ENCODE measurements around the gene TNC. TPM values are rescaled to one million over a fixed set of nuclear protein-coding genes. Genes with fewer than 3 reads are reported as not detected.
"Not testable (repeated sequence)": the region's sequence is repeated elsewhere in the genome, so short reads cannot be mapped to it uniquely, and the experiment has no call there.

TNC gene
- total RNA-seq, 1 donor from 2014 or later = 4.5 TPM

DNA sequence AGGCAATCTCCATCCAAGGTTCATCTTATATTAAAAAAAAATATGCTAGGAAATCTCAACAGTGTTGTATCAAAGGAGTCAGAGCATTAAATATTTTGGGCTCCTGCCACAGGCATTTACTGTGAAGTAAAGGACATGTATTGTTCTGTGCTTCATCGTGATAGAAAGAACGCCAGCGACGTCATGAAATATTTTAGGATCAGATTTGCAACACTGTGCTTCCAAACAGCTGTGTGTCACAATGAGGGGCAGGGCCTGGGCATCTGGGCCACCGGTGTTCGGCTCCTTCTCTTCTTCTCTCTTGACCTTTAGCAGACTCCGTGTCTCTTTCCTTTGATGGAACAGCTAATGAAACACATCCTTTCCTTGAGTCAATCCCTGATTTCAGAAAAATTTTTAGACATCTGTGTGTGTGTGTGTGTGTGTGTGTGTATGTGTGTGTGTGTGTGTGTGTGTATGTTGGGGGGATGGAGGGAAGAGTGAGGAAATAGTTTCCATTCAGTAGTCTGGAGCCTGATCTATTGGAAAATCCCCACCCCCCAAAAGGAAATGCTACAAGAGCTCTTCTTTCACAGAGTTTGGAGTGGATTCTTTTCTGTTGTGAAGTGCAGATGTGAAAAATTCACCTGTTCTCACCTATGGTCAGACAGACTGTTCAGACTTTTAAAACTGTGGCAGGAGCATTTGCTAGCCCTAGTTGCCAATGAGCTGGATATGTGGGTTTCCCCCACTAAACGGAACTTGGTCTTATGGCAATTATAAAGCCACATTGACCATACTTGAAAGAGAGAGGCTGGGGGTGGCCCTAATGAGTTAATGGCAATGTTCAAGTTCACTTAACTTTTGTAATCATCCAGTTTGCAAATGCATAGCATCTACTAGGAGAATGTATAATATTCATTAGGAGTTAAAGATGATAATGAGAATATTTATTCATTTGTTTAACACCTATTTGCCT, 18.1 kb upstream of the TNC start:
- DNase-seq (ENCODE audit: low read depth in 2 of 2) = no peak

DNA sequence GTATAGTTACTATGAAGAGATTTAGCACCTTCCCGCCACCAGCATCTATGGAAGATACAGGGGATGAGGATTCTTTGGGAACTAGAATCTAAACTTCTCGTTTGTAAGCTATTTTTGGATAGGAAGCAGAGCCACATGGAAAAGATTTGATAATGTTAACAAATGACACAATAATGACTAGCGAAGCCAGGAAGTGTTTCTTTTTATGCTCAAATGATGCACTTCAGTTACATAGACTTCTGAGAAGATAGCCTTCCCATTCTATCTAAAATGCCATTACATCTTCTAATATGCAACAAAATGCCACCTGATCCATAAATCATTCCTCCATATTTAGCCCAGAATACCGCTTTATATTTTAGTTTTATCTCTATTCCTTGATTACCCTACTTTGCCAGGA, 17.0 kb upstream of the TNC start:
- DNase-seq (ENCODE audit: low read depth in 2 of 2) = no peak

DNA sequence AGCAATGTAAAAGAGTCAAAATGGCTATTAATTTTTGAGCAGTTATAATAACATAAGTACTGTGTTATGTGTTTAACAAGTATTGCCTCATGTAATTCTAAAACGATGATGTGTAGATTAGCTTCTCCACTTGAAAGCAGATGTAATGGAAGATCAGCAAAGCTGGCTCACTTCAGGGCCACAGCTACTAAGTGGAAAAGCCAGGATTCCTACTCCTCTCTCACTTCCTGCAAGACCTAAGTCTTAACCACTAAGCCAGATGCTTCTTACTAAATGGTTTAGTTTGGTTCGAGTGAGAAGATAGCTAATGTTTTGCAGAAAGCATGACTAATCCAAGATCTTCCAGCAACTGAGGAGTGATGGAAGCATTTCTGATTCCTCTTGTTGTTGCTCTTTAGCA, 15.7 kb upstream of the TNC start:
- DNase-seq (ENCODE audit: low read depth in 2 of 2) = no peak

DNA sequence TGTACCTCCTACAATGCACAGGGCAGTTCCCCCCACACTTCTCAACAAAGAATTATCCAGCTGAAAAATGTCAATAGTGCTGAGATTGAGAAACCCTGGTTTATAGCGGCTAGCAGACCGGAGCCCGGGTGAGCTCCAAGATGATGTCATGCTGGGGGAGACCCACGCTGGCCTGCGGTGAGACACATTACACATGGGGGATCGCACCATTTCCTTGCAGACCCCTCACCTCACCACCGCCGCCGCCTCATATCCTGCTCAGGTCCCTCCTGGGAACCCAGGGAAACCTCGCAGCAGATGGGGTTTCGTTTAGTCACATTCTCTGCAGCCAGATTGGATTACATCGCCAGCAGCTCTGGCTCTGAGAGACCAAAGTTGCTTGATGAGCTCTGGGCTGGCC, 14.7 kb upstream of the TNC start:
- DNase-seq (ENCODE audit: low read depth in 2 of 2) = no peak

DNA sequence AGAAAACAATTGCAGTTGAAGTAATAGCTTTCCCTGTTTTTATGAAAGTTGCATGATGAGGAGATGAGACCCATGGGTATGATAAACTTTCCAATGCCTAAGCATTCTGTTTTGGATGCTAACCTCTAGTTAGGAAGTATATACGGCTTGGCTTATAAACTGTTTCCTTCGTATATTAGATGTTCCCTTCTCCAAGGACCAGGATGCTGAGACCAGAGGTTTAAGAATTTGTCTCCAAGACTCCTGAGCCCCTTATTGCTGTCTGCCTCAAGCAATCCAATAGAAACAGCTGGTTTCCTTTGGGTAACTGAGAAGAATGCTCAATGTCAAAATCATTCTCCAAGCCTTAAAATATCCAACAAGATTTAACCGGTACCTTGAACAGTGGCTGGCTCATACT, 12.2 kb upstream of the TNC start:
- DNase-seq (ENCODE audit: low read depth in 2 of 2) = no peak

DNA sequence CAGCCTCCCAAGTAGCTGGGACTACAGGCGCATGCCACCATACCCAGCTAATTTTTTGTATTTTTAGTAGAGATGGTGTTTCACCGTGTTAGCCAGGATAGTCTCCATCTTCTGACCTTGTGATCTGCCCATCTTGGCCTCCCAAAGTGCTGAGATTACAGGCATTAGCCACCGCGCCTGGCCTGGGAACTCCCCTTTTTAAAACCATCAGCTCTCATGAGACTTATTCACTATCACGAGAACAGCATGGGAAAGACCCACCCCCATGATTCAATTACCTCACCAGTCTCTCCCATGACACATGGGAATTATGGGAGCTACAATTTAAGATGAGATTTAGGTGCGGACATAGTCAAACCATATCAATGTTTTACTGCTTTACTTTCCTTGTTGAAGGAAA, 10.8 kb upstream of the TNC start:
- not testable (repeated sequence) for DNase-seq (ENCODE audit: low read depth in 2 of 2)

DNA sequence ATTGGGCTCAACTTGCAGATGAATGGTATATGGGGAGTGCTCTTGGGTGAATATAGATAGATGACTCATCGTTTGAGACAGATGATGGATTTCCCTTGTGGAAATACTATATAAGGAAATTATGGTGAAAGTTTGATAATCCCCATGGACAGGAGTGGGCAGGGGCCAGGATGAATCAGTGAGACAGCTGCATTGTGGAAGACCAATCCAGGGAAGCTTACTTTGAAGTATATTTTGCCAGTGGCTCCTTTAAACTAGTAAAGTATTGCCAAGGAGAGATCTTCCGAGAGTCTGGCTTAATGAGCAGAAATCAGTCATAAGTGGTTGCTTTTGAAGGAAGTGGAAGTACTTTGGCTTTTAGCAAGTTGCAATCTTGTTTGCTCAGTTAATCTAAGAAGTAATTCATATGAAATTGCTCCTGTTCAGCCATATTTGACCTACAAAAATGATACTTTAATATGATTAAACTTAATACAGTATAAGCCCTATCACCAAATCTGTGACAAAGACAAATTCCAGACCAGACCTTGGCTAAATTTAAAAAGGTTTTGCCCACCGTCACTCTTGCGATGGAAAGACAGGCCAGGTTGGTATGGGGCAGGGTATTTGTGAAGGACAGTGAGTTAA, 9.3 kb upstream of the TNC start:
- DNase-seq (ENCODE audit: low read depth in 2 of 2) = no peak

DNA sequence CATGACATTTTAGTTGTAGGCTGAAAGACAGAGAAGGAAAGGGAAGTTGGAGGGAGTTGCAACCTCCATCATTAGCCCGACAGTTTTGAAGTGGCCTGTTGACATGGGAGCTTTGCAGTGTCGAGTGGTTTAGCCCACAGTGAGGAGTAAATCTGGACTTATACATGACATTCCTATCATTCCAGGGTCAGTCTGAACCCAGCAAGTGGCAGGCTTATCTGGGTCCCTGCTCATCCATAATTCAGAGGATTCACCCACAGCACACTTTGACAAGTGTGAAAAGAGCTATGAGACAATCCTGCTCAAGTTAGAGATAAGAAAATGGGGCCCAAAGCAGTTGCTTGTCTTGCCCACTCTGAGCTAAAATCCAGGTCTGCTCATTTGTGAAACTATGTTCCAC, 8.4 kb upstream of the TNC start:
- DNase-seq (ENCODE audit: low read depth in 2 of 2) = no peak

DNA sequence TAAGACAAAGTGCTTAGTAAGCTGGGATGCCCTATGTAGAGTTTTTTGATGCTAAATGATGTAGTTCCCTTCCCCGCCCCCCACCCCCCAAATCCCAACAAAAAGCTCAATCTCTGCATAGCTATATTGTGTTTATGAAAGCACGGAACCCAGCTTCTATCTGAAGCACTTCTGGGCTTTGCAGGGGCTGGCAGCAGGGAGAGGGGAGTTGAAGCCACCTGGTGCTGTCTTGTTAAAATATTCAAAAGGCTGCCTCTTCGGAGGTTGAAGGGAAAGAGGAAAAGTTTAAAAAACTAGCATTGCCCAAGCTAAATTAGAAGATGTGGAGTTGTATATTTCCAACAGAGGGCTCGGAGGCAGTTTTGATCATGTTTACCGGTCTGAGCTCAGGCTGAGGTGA, 5.0 kb upstream of the TNC start:
- no peak for DNase-seq (ENCODE audit: low read depth in 2 of 2)

DNA sequence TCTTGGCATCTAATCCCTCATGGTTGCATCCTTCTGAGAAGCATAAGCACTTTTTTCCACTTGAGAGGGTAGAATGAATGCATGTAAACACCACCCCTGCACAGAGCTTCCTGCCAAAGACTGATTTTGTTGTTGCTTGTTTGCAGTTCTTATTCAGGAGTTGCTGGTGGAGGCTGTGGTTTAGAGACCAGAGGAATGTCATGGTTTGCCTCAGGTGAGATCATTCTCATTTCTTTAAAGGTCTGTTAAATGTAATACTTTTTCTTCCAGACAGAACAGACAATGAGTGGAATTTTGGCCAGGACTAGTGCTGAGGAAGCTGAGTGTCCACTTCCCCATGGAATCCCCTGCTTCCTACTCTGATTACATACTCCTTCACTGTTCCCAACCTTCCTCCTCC, 3.2 kb upstream of the TNC start:
- DNase-seq (ENCODE audit: low read depth in 2 of 2) = no peak

DNA sequence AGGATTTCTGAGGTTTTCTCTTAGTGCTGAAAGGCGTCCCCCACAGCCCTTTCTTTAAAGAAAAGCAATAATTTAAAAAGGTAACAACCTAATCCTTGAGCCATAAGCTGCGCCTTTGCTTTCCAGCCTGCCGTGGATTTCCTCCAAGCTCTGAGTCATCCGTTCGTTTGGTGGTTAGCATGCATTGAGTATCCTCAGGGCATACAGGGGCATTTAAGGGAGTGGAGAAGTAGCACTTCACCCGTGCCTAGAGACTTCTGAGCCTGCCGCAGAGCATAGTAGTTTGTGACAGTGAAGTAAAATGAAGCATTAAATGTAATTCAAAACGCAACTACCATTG, 892 bp upstream of the TNC start:
- DNase-seq (ENCODE audit: low read depth in 2 of 2) = no peak

DNA sequence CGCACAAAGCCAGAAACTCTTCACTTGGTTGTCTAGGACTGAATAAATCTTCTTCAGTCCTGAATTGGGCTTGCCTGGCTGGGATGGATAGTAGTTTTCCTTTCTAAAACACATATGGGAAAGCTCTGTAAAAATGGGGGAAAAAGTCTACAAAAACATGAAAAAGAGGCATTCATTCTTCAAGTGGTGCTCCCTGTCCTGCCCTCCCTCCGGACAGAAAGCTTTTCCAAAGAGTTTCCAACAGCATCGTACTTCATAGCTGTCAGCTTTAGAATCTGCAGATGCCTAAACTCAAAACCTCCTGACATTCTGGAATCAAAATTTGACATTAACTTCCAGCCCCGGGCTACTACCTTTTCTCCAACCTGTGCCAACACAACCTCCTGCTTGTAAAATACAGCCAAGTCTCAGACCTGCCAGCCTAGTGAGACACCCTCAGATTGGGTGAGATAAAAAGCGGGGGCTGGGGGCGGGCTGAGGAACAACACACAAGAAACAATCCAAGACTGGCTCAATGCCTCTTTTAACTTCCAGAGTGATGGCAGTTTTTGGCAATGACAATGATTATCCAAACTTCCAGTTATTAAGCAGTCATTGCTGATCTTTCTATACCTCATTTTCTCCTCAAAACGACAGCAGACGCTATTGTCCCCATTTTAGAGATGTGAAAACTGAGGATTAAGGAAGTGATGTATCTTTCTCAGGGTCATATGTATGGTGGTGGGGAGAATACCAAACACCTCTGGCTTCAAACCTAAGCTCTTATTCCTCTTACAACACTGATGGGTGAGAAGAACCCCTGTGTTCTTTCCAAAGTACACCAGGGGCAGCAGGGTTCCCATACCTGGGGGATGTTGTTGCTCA, 1.3 kb downstream of the TNC start:
- DNase-seq (ENCODE audit: low read depth in 2 of 2) = no peak

DNA sequence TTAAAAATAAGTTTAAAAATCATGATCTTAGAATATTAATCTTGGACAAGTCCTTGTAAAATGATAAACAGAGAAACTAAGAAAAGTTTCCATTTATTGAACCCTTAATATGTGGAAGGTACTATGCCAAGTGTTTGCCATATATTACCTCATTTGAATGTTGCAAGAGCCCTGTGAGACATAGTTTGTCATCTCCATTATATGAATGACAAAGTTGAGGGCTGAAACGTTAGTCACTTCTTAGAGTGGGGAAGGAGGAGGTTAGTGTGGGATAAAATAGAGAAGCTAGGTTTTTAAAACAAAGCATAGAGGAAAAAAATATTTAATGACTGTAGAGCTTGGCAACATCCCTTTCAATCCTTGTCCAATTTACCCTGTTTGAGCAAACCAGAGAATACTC, 2.0 kb downstream of the TNC start:
- no peak for DNase-seq (ENCODE audit: low read depth in 2 of 2)

DNA sequence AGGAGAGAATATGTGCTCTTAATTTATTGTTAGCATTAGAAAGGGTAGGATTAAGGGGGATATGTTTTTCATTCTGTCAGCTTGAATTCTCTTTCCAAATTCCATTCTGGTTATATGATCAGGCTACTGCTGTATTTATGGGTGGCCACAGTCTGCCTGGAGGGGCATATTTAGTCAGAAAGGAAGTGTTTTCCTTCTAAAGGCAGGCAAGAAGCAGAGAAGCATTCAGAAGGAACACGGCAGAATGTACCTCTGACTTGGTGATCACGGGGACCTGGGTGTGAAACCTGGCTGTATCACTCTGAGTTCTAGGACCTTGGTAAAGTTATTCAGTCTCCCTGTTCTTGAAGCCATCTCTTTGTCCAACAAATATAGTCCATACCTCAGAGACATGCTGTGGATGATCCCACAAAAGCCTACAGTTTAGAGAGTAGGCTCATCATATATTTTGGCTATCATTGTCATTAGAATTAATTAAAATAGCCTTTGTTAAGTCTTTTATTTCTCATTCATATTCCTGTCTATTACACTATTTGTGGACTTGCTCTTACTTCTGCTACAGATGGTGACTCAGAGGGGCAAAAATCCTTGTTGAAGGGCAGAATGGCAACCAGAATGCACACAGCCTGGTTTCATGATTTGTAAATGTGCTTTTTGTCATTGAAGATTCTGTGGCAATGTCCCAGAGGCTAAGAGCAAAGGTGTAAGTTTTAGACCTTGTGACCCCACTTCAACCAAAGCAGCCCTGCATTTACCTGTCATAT, 2.7 kb downstream of the TNC start:
- DNase-seq (ENCODE audit: low read depth in 2 of 2) = no peak

DNA sequence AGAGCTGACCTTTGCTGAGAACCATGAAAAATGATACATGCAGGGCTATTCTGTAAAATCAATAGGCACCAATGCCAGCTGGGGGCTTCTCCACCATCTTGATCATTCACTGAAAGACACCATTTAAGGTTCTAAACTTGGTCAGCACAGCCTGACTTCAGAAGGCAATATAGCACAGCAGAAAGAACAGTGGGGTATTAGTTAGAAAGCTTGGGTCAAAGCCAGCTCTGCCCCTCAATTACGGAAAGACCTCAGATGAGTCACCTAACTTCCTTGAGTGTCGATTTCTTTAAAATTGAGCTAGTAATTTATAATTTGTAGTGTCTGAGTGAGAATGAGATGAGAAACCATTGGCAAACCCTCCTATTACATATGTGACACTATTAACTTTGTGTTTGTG, 3.4 kb downstream of the TNC start:
- no peak for DNase-seq (ENCODE audit: low read depth in 2 of 2)

DNA sequence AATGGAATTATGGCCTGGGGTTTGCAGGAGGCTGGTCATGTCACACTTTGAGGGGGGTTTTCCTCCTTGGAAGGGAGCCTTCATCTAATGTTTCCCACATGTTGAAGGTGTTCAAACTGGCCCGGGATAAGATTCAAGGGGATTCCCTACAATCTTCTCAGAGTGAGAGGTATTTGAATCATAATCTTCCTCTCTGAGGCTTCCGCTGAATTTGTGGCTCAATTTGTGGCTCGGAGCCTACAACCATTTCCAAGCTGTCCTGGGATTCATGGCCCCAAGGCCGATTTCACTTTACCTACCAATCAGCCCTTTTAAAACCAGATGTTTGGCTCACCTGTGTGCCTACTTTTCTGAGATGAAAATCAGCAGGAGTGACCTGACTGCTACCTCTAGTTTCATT, 3.9 kb downstream of the TNC start:
- no peak for DNase-seq (ENCODE audit: low read depth in 2 of 2)

DNA sequence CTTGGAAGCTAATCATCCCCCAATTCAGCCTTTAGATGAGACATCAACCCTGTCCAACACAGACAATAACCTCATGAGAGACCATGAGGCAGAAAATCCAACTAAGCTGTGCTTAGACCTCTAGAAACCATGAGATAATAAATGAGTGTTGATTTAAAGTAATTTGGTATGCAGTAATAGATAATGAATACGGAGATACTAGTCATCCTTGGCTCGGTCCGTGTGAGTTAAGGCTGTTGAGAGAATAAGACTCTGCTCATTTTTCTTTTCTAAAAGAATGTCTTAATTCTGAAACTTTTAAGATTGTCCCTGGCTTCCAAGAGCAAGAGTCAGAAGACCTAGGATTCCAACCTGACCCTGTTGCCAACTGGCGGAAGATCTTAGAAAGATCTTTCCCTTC, 6.1 kb downstream of the TNC start:
- no peak for DNase-seq (ENCODE audit: low read depth in 2 of 2)

DNA sequence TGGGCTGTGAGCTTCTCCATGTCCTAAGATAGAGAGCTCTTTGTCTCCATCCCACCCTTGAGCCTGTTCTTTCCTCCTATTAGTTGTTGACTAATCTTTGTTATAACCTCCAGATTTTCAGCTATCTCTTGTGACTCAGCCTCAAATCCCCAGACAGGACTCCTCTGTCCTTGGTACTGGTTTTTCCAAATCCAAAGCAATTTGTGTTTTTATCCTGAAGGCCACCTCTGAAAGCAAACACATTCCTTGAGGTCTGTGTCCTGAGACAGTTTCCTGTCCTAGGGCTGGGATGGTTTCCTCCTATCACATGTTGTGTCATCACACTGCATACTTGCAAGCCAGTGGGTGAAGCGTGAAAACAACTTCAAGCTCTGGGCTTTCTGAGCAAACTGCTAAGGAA, 8.5 kb downstream of the TNC start:
- DNase-seq (ENCODE audit: low read depth in 2 of 2) = no peak

DNA sequence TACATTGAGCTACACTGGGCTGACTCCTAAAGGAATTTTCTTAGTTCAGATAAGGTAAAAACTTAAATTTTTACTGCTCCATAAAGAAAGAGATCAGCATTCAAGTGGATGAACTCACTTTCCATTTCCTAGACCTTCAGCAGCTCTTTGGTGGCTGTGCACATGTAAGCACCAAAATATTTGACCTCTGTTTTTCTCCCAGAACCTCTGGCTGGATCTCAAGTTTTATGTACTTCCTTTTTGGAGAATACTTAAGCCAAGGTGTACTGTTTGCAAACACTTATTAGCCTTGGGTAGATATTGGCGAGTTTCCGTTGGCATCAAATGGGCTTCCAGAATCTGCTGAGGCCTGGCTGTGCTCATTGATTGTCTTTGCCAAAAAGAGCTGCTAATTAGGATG, 10.3 kb downstream of the TNC start:
- no peak for DNase-seq (ENCODE audit: low read depth in 2 of 2)

DNA sequence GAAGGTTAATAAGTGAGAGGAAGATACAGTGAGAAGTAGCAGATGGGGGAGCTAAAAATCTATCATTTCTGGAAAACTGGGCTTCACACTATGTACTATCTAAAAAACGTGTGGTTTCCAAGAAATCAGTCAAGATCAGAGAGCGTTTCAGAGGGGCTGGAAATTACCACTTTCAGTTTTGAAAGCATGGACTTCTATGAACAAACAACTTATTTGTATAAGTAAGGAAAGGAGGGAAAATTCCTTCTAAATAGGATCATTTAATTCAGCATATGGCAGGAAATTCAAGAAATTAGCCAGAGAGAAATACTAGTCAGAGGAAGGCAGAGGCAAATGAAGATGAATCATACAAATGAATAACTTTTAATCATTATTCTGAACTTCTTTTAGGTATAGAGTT, 11.3 kb downstream of the TNC start:
- DNase-seq (ENCODE audit: low read depth in 2 of 2) = no peak

DNA sequence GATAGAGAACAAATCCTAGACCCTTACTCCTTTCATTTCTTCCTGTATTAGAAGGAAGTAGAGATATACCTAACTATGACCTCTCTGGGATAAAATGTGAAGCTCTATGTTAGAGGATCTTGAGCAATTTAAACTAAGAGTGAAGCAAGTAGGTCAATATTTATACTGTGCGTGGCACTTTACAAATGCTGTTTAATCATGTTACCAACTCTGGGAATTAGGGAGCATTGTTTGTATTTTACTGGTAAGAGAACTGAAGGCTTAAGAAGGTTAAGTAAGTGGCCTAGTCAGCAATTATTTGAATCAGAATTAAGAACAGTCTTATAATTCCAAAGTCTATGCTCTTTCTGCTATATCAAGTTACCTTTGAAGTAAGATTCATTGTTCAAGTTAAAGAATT, 12.0 kb downstream of the TNC start:
- DNase-seq (ENCODE audit: low read depth in 2 of 2) = no peak

DNA sequence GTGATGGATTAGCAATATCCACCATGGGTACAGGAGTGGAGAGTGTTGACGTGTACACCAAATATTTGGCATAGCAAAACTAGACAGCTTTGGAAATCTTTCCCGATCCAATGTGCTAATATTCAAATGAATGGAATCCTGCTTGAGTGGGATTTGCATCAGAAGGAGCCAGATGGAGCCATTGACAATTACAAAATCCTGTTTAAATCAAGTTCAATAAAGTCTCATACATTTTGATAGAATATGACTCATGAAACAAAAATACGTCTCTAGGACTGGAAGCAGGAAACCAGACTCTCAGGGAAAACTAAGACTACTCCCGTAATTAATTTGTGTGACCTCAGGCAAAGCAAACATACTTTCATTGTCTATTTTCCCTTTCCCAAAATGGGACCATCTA, 13.0 kb downstream of the TNC start:
- no peak for DNase-seq (ENCODE audit: low read depth in 2 of 2)
